Mammary epithelial cell (primary cell): Measurements from ENCODE around the gene PPP2R5D.

Experiments
- CTCF ChIP-seq, 2 donors: IDR thresholded peaks in 1 of 2; conservative IDR thresholded peaks in 1 of 2; 2 replicates each; pipeline ENCODE4 v1.5.1; 2011 to 2012; ENCODE audit warnings: inconsistent platforms in 2 of 2, low read length in 2 of 2, mild to moderate bottlenecking in 2 of 2, control low read depth in 1 of 2, low read depth in 1 of 2; ENCODE audit not compliant: insufficient read depth in 1 of 2; ENCODE audit errors: extremely low read depth in 1 of 2
- EZH2 ChIP-seq: IDR thresholded peaks from 2 replicates; pipeline ENCODE4 v1.6.1; 2012; ENCODE audit warnings: low read length, inconsistent platforms, borderline replicate concordance

- no peak for TF ChIP-seq CTCF (conservative IDR thresholded peaks at IDR 0.05 in 1 of 2, IDR thresholded peaks at IDR 0.05 in 1 of 2; ENCODE audit: extremely low read depth in 1 of 2, insufficient read depth in 1 of 2, low read depth in 1 of 2, low read length in 2 of 2)
- no peak for TF ChIP-seq EZH2
Observed at GRCh38 chr6:43026365-43026764, 42.0 kb downstream of the PPP2R5D start.
